Ovary (tissue), 9 donors: ENCODE results near the gene MOB3C. TPM values are rescaled to one million over a fixed set of nuclear protein-coding genes. Genes with fewer than 3 reads are reported as not detected.
"Not testable (repeated sequence)": the region's sequence is repeated elsewhere in the genome, so short reads cannot be mapped to it uniquely, and the experiment has no call there.

Experiments used
- DNase-seq, 5 donors: peaks; one replicate each; pipeline ENCODE4 v3.0.0-alpha.2; 2019 to 2020
- H3K27ac ChIP-seq, 2 donors: fragments of 200-600 bp; one replicate each; pipeline versions ENCODE4 v1.5.1 to v1.8.0; 2019 to 2022
- H3K27me3 ChIP-seq: fragments of 200-600 bp; one replicate; pipeline ENCODE4 v1.8.0; 2022
- H3K36me3 ChIP-seq: fragments of 200-600 bp; sonication (generic); one replicate; pipeline ENCODE4 v1.5.1; 2019
- H3K4me1 ChIP-seq: one replicate; pipeline ENCODE4 v1.8.1; 2013; ENCODE audit warnings: mild to moderate bottlenecking, moderate library complexity; ENCODE audit not compliant: insufficient read depth
- H3K4me3 ChIP-seq: fragments of 200-600 bp; sonication (generic); one replicate; pipeline ENCODE4 v1.5.1; 2017
- H3K9me3 ChIP-seq, 2 donors: fragments of 200-600 bp in 1 of 2; sonication (generic) in 1 of 2; one replicate each; pipeline versions ENCODE4 v1.5.1 to v1.8.1; 2013 to 2019; ENCODE audit warnings: mild to moderate bottlenecking in 1 of 2, moderate library complexity in 1 of 2
- CTCF ChIP-seq, 3 donors: fragments of 450-650 bp in 2 of 3; fragments of 200-600 bp in 1 of 3; IDR thresholded peaks; one replicate each; pipeline versions ENCODE4 v1.5.1 to v1.8.0; 2016 to 2022; ENCODE audit warnings: antibody characterized with exemption in 3 of 3, mild to moderate bottlenecking in 1 of 3
- EP300 ChIP-seq: sonication (generic); formaldehyde crosslinking; IDR thresholded peaks from one replicate; pipeline ENCODE4 v1.6.1; 2017; ENCODE audit warnings: antibody characterized with exemption
- POLR2A ChIP-seq: fragments of 450-650 bp; IDR thresholded peaks from one replicate; pipeline ENCODE4 v1.6.1; 2017; ENCODE audit warnings: antibody characterized with exemption, mild to moderate bottlenecking, moderate library complexity
- WGBS, 3 donors: extraction: QIAGEN DNeasy Blood & Tissue Kit in 1 of 3; methylation state at CpG; one replicate each; pipeline versions ENCODE4 v1.1.5 to v1.1.7; 2013 to 2017; 5-methylcytosine and 5-hydroxymethylcytosine counted together
- intact Hi-C, 4 donors: fragments of 100-400 bp; cut with DNase I; formaldehyde crosslinking; loops; one replicate each; pipeline versions ENCODE4 v1.11.0 to v1.15.1; 2022 to 2023
- polyA plus RNA-seq, 2 donors: library from polyadenylated mRNA; stranded (reverse); fragments of 200-250 nt in 1 of 2; fragments of 350-450 nt in 1 of 2; fragmentation: Illumina TruSeq in 1 of 2; extraction: RNeasy Lipid Tissue Mini Kit (QIAGEN cat#74804) in 1 of 2; gene quantifications; one replicate each; pipeline ENCODE4 v1.2.3, GENCODE V29; 2013 to 2014
- total RNA-seq, 7 donors: library from RNA; depleted of rRNA in 2 of 7; stranded (reverse); fragments of >200 nt in 2 of 7; fragmentation: NEBNext Ultra II Directional in 3 of 7; extraction: Animal tissue kit (Norgen Biotek cat#: 25700) in 3 of 7; gene quantifications; one replicate each; pipeline versions ENCODE4 v1.1.0 to v1.2.4, GENCODE V29; 2016 to 2023
- donor health status: DM: no; HTN: no; CAD: no; lungs with moderate emphysema.
- donor health status: DM: no; HTN: no; CAD: no.
- donor health status: Bipolar disorder and iron deficiency.
- donor health status: DM: yes; HTN: yes; CAD: no.
- donor health status: DM: no; HTN: no; CAD: no.
- donor health status: DM: yes; HTN: yes; CAD: no.

MOB3C gene
- total and polyA plus RNA-seq, 9 donors, result 10.1 to 29.2 (median 19.3) TPM

GRCh38 chr1:46657775-46658174 is 41.2 kb upstream of the MOB3C start:
- Histone ChIP-seq H3K9me3 (no peaks in the 10 kb centered on the region), H3K4me1 (no peaks in the 10 kb centered on the region), H3K36me3 (no peaks in the 10 kb centered on the region), H3K4me3 (no peak overlapping the region), H3K27me3 (no peaks in the 10 kb centered on the region), H3K27ac (no peak overlapping the region)
- no peak for DNase-seq
- no peak for TF ChIP-seq POLR2A
- intact Hi-C loops, result no loop called here
- 87 to 96% (median 95%) methylated on average over 1 of the region's 1 CpG for WGBS, 3 donors

GRCh38 chr1:46656643-46657042 is 40.0 kb upstream of the MOB3C start:
- no peak for TF ChIP-seq EP300
- no peak for TF ChIP-seq POLR2A
- no peak for TF ChIP-seq CTCF (IDR thresholded peaks at IDR 0.05)
- Histone ChIP-seq H3K27ac (no peak overlapping the region), H3K36me3 (no peaks in the 10 kb centered on the region), H3K4me1 (no peaks in the 10 kb centered on the region), H3K9me3 (no peaks in the 10 kb centered on the region), H3K27me3 (no peaks in the 10 kb centered on the region), H3K4me3 (no peak overlapping the region)
- intact Hi-C loops, result no loop called here
- 66 to 85% (median 82%) methylated on average over 2 of the region's 2 CpGs for WGBS, 3 donors
- DNase-seq, result no peak

GRCh38 chr1:46655848-46656247 is 39.2 kb upstream of the MOB3C start:
- no peaks in the 10 kb centered on the region for H3K4me1 ChIP-seq
- H3K27me3 ChIP-seq, result no peaks in the 10 kb centered on the region
- no peak overlapping the region for H3K4me3 ChIP-seq
- H3K9me3 ChIP-seq, result no peaks in the 10 kb centered on the region
- no peaks in the 10 kb centered on the region for H3K36me3 ChIP-seq
- DNase-seq, result no peak
- intact Hi-C loops, result no loop called here
- H3K27ac ChIP-seq, result no peak overlapping the region
- no peak for TF ChIP-seq POLR2A
- TF ChIP-seq CTCF (IDR thresholded peaks at IDR 0.05), result no peak
- TF ChIP-seq EP300, result no peak

GRCh38 chr1:46654698-46655097 is 38.1 kb upstream of the MOB3C start:
- H3K4me3 ChIP-seq, H3K9me3 ChIP-seq, H3K4me1 ChIP-seq, intact Hi-C loops, H3K27me3 ChIP-seq, H3K36me3 ChIP-seq, DNase-seq, H3K27ac ChIP-seq: not testable (repeated sequence)
- WGBS, 3 donors, result 98 to 100% (median 100%) methylated on average over 2 of the region's 2 CpGs

- Histone ChIP-seq H3K4me3 (no peak overlapping the region), H3K27me3 (no peaks in the 10 kb centered on the region), H3K4me1 (no peaks in the 10 kb centered on the region), H3K9me3 (peaks cover 0 to 9% of the 10 kb centered on the region in 2 donors), H3K27ac (no peak overlapping the region), H3K36me3 (no peaks in the 10 kb centered on the region)
- intact Hi-C loops, result no loop called here
- 79 to 95% (median 85%) methylated on average over 1 of the region's 1 CpG for WGBS, 3 donors
- no peak for DNase-seq
- TF ChIP-seq EP300 (no peak), POLR2A (no peak), CTCF (IDR thresholded peaks at IDR 0.05) (no peak)
Observed at GRCh38 chr1:46654012-46654411, 37.4 kb upstream of the MOB3C start.

- Histone ChIP-seq H3K27me3 (no peaks in the 10 kb centered on the region), H3K27ac (no peak overlapping the region), H3K9me3 (peaks cover 0 to 9% of the 10 kb centered on the region in 2 donors), H3K4me3 (no peak overlapping the region), H3K4me1 (no peaks in the 10 kb centered on the region), H3K36me3 (no peaks in the 10 kb centered on the region)
- no peak for DNase-seq
- TF ChIP-seq EP300 (no peak), POLR2A (no peak), CTCF (IDR thresholded peaks at IDR 0.05) (no peak)
- 64 to 78% (median 68%) methylated on average over 2 of the region's 2 CpGs for WGBS, 3 donors
- intact Hi-C loops, result no loop called here
Observed at GRCh38 chr1:46653405-46653958, 36.9 kb upstream of the MOB3C start.
